Tibial artery (tissue), 4 donors: ENCODE results near the gene ATXN7.

ENCODE experiments used
- DNase-seq, 2 donors: peaks; one replicate each; pipeline ENCODE4 v3.0.0-alpha.2; 2019
- H3K27ac ChIP-seq, 2 donors: fragments of 200-600 bp; sonication (generic) in 1 of 2; 1 replicate in 1 of 2; 2 replicates in 1 of 2; pipeline ENCODE4 v1.5.1; 2018 to 2019; ENCODE audit warnings: mild to moderate bottlenecking in 1 of 2
- H3K27me3 ChIP-seq, 2 donors: fragments of 200-600 bp; sonication (generic) in 1 of 2; one replicate each; pipeline versions ENCODE4 v1.5.1 to v1.6.0; 2016 to 2019
- H3K36me3 ChIP-seq, 3 donors: fragments of 200-600 bp; sonication (generic) in 2 of 3; one replicate each; pipeline ENCODE4 v1.5.1; 2016 to 2019; ENCODE audit warnings: mild to moderate bottlenecking in 2 of 3
- H3K4me1 ChIP-seq, 4 donors: fragments of 200-600 bp; sonication (generic) in 2 of 4; 1 replicate in 3 of 4; 2 replicates in 1 of 4; pipeline ENCODE4 v1.5.1; 2016 to 2019
- H3K4me3 ChIP-seq, 2 donors: fragments of 200-600 bp; sonication (generic) in 1 of 2; 1 replicate in 1 of 2; 2 replicates in 1 of 2; pipeline ENCODE4 v1.5.1; 2018 to 2019; ENCODE audit warnings: mild to moderate bottlenecking in 2 of 2
- H3K9me3 ChIP-seq, 3 donors: fragments of 200-600 bp; sonication (generic) in 1 of 3; one replicate each; pipeline ENCODE4 v1.5.1; 2016 to 2019
- CTCF ChIP-seq, 2 experiments: fragments of 200-600 bp in 1 of 2; fragments of 450-650 bp in 1 of 2; IDR thresholded peaks; one replicate each; pipeline ENCODE4 v1.5.1; 2017 to 2019; ENCODE audit warnings: antibody characterized with exemption in 2 of 2, mild to moderate bottlenecking in 1 of 2, moderate library complexity in 1 of 2
- intact Hi-C: fragments of 100-400 bp; cut with DNase I; formaldehyde crosslinking; loops from one replicate; pipeline ENCODE4 v1.15.0; 2023; ENCODE audit warnings: low total_unique reads

The ATXN7 gene

GRCh38 chr3:64046592-64046991 lies 182.9 kb downstream of the ATXN7 start:
- no peaks in the 10 kb centered on the region for H3K9me3 ChIP-seq
- no peak overlapping the region for H3K27ac ChIP-seq
- no peak for DNase-seq
- no peaks in the 10 kb centered on the region for H3K27me3 ChIP-seq
- H3K4me1 ChIP-seq, result no peaks in the 10 kb centered on the region
- intact Hi-C loops, result no loop called here
- no peak for TF ChIP-seq CTCF (IDR thresholded peaks at IDR 0.05)
- no peak overlapping the region for H3K4me3 ChIP-seq
- no peaks in the 10 kb centered on the region for H3K36me3 ChIP-seq

GRCh38 chr3:64046996-64047594 lies 183.4 kb downstream of the ATXN7 start:
- no peaks in the 10 kb centered on the region for H3K36me3 ChIP-seq
- H3K27ac ChIP-seq, result no peak overlapping the region
- DNase-seq, result no peak
- intact Hi-C loops, result no loop called here
- H3K9me3 ChIP-seq, result no peaks in the 10 kb centered on the region
- no peaks in the 10 kb centered on the region for H3K4me1 ChIP-seq
- no peak for TF ChIP-seq CTCF (IDR thresholded peaks at IDR 0.05)
- no peak overlapping the region for H3K4me3 ChIP-seq
- no peaks in the 10 kb centered on the region for H3K27me3 ChIP-seq

GRCh38 chr3:64047787-64048186 lies 184.1 kb downstream of the ATXN7 start:
- TF ChIP-seq CTCF (IDR thresholded peaks at IDR 0.05), result no peak
- Histone ChIP-seq H3K36me3 (no peaks in the 10 kb centered on the region), H3K4me3 (no peak overlapping the region), H3K27ac (no peak overlapping the region), H3K4me1 (no peaks in the 10 kb centered on the region), H3K9me3 (no peaks in the 10 kb centered on the region), H3K27me3 (no peaks in the 10 kb centered on the region)
- intact Hi-C loops, result no loop called here
- DNase-seq, result no peak

- Histone ChIP-seq H3K36me3 (no peaks in the 10 kb centered on the region), H3K9me3 (no peaks in the 10 kb centered on the region), H3K27ac (no peak overlapping the region), H3K27me3 (peaks cover 0 to 4% of the 10 kb centered on the region in 2 donors), H3K4me3 (no peak overlapping the region), H3K4me1 (no peaks in the 10 kb centered on the region)
- intact Hi-C loops, result no loop called here
- DNase-seq, result no peak
- no peak for TF ChIP-seq CTCF (IDR thresholded peaks at IDR 0.05)
These were observed 185.0 kb downstream of the ATXN7 start for GRCh38 chr3:64048631-64049061.

GRCh38 chr3:64049136-64049535 lies 185.5 kb downstream of the ATXN7 start:
- Histone ChIP-seq H3K27me3 (peaks cover 0 to 4% of the 10 kb centered on the region in 2 donors), H3K4me3 (no peak overlapping the region), H3K27ac (no peak overlapping the region), H3K4me1 (no peaks in the 10 kb centered on the region), H3K9me3 (no peaks in the 10 kb centered on the region), H3K36me3 (no peaks in the 10 kb centered on the region)
- intact Hi-C loops, result no loop called here
- TF ChIP-seq CTCF (IDR thresholded peaks at IDR 0.05), result no peak
- no peak for DNase-seq

- Histone ChIP-seq H3K27ac (no peak overlapping the region), H3K36me3 (no peaks in the 10 kb centered on the region), H3K4me3 (no peak overlapping the region), H3K27me3 (peaks cover 0 to 4% of the 10 kb centered on the region in 2 donors), H3K4me1 (no peaks in the 10 kb centered on the region), H3K9me3 (no peaks in the 10 kb centered on the region)
- intact Hi-C loops, result no loop called here
- DNase-seq, result no peak
- TF ChIP-seq CTCF (IDR thresholded peaks at IDR 0.05), result no peak
These were observed 186.2 kb downstream of the ATXN7 start for GRCh38 chr3:64049832-64050231.
